Stimulated activated CD8-positive, alpha-beta memory T cell treated with anti-CD3 and anti-CD28 coated beads, Interleukin-4, amount 100 ng/mL, for 24 hours (primary cell): Measurements from ENCODE around the gene GABRG2.
"Not testable (repeated sequence)": the region's sequence is repeated elsewhere in the genome, so short reads cannot be mapped to it uniquely, and the experiment has no call there.

Source experiments
- DNase-seq: peaks from one replicate; pipeline ENCODE4 v3.0.0-alpha.2; 2020; ENCODE audit warnings: low read depth

GABRG2 gene

GRCh38 chr5:162067655-162068411 is at the start of gene GABRG2:
TSS of gene GABRG2 (plus strand) at chr5:162067773. CDS start at chr5:162068000, 227 bp downstream.
- no peak for DNase-seq

- no peak for DNase-seq
Observed at GRCh38 chr5:162025312-162025711, 42.3 kb upstream of the GABRG2 start.

- no peak for DNase-seq
Observed at GRCh38 chr5:162026803-162027202, 40.8 kb upstream of the GABRG2 start.

GRCh38 chr5:162037431-162037830 is 30.1 kb upstream of the GABRG2 start:
- DNase-seq: no peak

GRCh38 chr5:162047279-162047678 is 20.3 kb upstream of the GABRG2 start:
- no peak for DNase-seq

- no peak for DNase-seq
Observed at GRCh38 chr5:162052676-162053075, 14.9 kb upstream of the GABRG2 start.

GRCh38 chr5:162055095-162055494 is 12.5 kb upstream of the GABRG2 start:
- not testable (repeated sequence) for DNase-seq

- DNase-seq: no peak
Observed at GRCh38 chr5:162067162-162067561, 411 bp upstream of the GABRG2 start.

GRCh38 chr5:162068412-162068811 is 839 bp downstream of the GABRG2 start:
- no peak for DNase-seq

GRCh38 chr5:162068936-162069335 is 1.4 kb downstream of the GABRG2 start:
- no peak for DNase-seq

GRCh38 chr5:162078805-162079204 is 11.2 kb downstream of the GABRG2 start:
- no peak for DNase-seq

- no peak for DNase-seq
Observed at GRCh38 chr5:162091336-162091735, 23.8 kb downstream of the GABRG2 start.

- DNase-seq: no peak
Observed at GRCh38 chr5:162096448-162096847, 28.9 kb downstream of the GABRG2 start.

GRCh38 chr5:162107591-162107990 is 40.0 kb downstream of the GABRG2 start:
- DNase-seq: no peak

- DNase-seq: no peak
Observed at GRCh38 chr5:162119801-162120200, 52.2 kb downstream of the GABRG2 start.

- DNase-seq: no peak
Observed at GRCh38 chr5:162128117-162128516, 60.5 kb downstream of the GABRG2 start.

GRCh38 chr5:162132348-162132747 is 64.8 kb downstream of the GABRG2 start:
- DNase-seq: no peak

- DNase-seq: no peak
Observed at GRCh38 chr5:162139190-162139589, 71.6 kb downstream of the GABRG2 start.

GRCh38 chr5:162154242-162154641 is 86.7 kb downstream of the GABRG2 start:
- no peak for DNase-seq

GRCh38 chr5:162160401-162160800 is 92.8 kb downstream of the GABRG2 start:
- DNase-seq: no peak

- no peak for DNase-seq
Observed at GRCh38 chr5:162163663-162164062, 96.1 kb downstream of the GABRG2 start.

GRCh38 chr5:162174358-162174974 is 106.9 kb downstream of the GABRG2 start:
- DNase-seq: no peak

- DNase-seq: no peak
Observed at GRCh38 chr5:162187371-162187770, 119.8 kb downstream of the GABRG2 start.

GRCh38 chr5:162189719-162190118 is 122.1 kb downstream of the GABRG2 start:
- DNase-seq: no peak
